Suprapubic skin (tissue), 4 donors: Measurements from ENCODE around the gene KIF18B. TPM values are rescaled to one million over a fixed set of nuclear protein-coding genes. Genes with fewer than 3 reads are reported as not detected.

ENCODE experiments used
- DNase-seq, 2 donors: peaks; one replicate each; pipeline ENCODE4 v3.0.0-alpha.2; 2019; ENCODE audit warnings: low spot score in 2 of 2
- H3K27ac ChIP-seq: fragments of 200-600 bp; sonication (generic); one replicate; pipeline ENCODE4 v1.5.1; 2019
- H3K27me3 ChIP-seq: fragments of 200-600 bp; sonication (generic); one replicate; pipeline ENCODE4 v1.5.1; 2019
- H3K36me3 ChIP-seq: fragments of 200-600 bp; sonication (generic); one replicate; pipeline ENCODE4 v1.5.1; 2019
- H3K4me1 ChIP-seq: fragments of 200-600 bp; sonication (generic); one replicate; pipeline ENCODE4 v1.5.1; 2019
- H3K4me3 ChIP-seq: fragments of 200-600 bp; sonication (generic); one replicate; pipeline ENCODE4 v1.5.1; 2019; ENCODE audit warnings: mild to moderate bottlenecking
- H3K9me3 ChIP-seq: fragments of 200-600 bp; sonication (generic); one replicate; pipeline ENCODE4 v1.5.1; 2019
- EP300 ChIP-seq: sonication (generic); formaldehyde crosslinking; IDR thresholded peaks from one replicate; pipeline ENCODE4 v1.6.1; 2017; ENCODE audit warnings: antibody characterized with exemption
- POLR2A ChIP-seq, 2 donors: fragments of 450-650 bp; IDR thresholded peaks; one replicate each; pipeline ENCODE4 v1.6.1; 2017; ENCODE audit warnings: antibody characterized with exemption in 2 of 2, mild to moderate bottlenecking in 2 of 2, moderate library complexity in 2 of 2
- POLR2AphosphoS5 ChIP-seq, 3 donors: sonication (generic); formaldehyde crosslinking; IDR thresholded peaks; one replicate each; pipeline ENCODE4 v1.6.1; 2017; ENCODE audit warnings: antibody characterized with exemption in 3 of 3
- WGBS: methylation state at CpG from one replicate; pipeline ENCODE4 v1.1.5; 2018; 5-methylcytosine and 5-hydroxymethylcytosine counted together
- total RNA-seq, 4 donors: library from RNA; depleted of rRNA; stranded (reverse); fragments of >200 nt; gene quantifications; one replicate each; pipeline ENCODE4 v1.1.0, GENCODE V29; 2016
- TF ChIP-seq, protein P1 (sequence below), 2 donors: fragments of 200-600 bp in 1 of 2; fragments of 450-650 bp in 1 of 2; sonication (generic) in 1 of 2; IDR thresholded peaks; one replicate each; pipeline ENCODE4 v1.5.1; 2016 to 2019; ENCODE audit warnings: antibody characterized with exemption in 2 of 2, mild to moderate bottlenecking in 1 of 2, moderate library complexity in 1 of 2

KIF18B gene
- total RNA-seq, 4 donors from 2014 or later: 2.0 to 4.0 (median 2.8) TPM

- 47% methylated on average over 12 of the region's 12 CpGs for WGBS
- no peak for DNase-seq
- Histone ChIP-seq H3K27ac (no peak overlapping the region), H3K36me3 (no peaks in the 10 kb centered on the region), H3K4me3 (no peak overlapping the region), H3K27me3 (peaks cover 41% of the 10 kb centered on the region), H3K4me1 (no peaks in the 10 kb centered on the region), H3K9me3 (no peaks in the 10 kb centered on the region)
- TF ChIP-seq EP300 (no peak), POLR2A (IDR thresholded peaks at IDR 0.05) (no peak), POLR2AphosphoS5 (IDR thresholded peaks at IDR 0.05) (no peak)
- TF ChIP-seq, protein P1, sequence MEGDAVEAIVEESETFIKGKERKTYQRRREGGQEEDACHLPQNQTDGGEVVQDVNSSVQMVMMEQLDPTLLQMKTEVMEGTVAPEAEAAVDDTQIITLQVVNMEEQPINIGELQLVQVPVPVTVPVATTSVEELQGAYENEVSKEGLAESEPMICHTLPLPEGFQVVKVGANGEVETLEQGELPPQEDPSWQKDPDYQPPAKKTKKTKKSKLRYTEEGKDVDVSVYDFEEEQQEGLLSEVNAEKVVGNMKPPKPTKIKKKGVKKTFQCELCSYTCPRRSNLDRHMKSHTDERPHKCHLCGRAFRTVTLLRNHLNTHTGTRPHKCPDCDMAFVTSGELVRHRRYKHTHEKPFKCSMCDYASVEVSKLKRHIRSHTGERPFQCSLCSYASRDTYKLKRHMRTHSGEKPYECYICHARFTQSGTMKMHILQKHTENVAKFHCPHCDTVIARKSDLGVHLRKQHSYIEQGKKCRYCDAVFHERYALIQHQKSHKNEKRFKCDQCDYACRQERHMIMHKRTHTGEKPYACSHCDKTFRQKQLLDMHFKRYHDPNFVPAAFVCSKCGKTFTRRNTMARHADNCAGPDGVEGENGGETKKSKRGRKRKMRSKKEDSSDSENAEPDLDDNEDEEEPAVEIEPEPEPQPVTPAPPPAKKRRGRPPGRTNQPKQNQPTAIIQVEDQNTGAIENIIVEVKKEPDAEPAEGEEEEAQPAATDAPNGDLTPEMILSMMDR (IDR thresholded peaks at IDR 0.05): no peak
Measured at GRCh38 chr17:44981221-44981968, 33.8 kb upstream of the KIF18B start.

DNA sequence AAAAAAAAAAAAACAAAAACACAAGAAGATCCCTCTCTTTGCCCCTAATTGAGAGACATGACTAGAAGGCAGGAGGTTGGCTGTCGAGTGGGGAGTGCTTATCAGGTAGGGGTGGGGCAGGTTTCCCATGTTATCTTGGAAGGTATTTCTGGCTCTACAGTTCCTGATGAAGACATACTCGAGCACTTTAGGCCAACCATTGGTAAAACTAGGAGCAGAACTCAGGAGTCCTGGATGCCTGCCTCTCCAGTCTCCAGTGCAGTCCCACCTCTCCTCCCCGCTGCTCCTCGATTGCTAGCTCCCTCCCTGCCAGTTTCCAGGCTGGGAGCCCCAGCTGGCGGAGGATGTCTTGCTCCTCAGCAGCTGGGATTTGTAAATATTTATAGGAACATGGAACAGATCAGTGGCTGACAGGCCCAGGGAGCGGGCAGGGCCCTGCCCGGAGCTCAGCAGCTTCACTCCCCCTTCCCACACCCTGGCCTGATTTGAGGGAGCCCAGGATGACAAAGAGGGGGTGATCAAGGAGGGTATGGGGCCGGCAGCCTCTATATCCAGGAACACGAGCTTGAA is 31.9 kb upstream of the KIF18B start:
- H3K36me3 ChIP-seq: no peaks in the 10 kb centered on the region
- H3K9me3 ChIP-seq: no peaks in the 10 kb centered on the region
- WGBS: 47% methylated on average over 9 of the region's 9 CpGs
- H3K27me3 ChIP-seq: peaks cover 39% of the 10 kb centered on the region
- DNase-seq: no peak
- no peaks in the 10 kb centered on the region for H3K4me1 ChIP-seq
- TF ChIP-seq EP300: no peak
- no peak for TF ChIP-seq POLR2A (IDR thresholded peaks at IDR 0.05)
- TF ChIP-seq POLR2AphosphoS5 (IDR thresholded peaks at IDR 0.05): no peak
- TF ChIP-seq, protein P1 (IDR thresholded peaks at IDR 0.05): no peak
- no peak overlapping the region for H3K4me3 ChIP-seq
- H3K27ac ChIP-seq: no peak overlapping the region

DNA sequence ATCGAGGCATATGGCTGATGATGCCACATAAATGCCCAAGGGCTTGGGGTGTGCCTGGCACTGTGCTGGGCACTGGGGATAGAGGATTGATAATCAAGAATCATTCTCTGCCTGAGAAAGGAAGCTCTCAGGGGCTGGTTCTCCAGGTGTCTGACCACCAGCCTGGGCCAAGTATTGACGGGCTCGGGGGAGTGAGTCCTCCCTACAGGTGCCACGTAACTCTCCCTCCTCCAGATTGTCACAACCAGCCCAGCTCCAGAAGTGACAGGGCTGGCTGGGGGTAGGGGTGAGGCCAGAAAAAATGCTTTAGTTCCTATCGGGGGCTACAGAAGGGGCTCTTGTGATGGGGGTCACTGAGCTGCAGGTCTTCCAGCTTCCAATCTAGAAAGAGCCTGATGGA is 31.2 kb upstream of the KIF18B start:
- no peak for DNase-seq
- TF ChIP-seq POLR2A (IDR thresholded peaks at IDR 0.05) (no peak), EP300 (no peak), POLR2AphosphoS5 (IDR thresholded peaks at IDR 0.05) (no peak)
- TF ChIP-seq, protein P1 (IDR thresholded peaks at IDR 0.05): no peak
- 89% methylated on average over 5 of the region's 5 CpGs for WGBS
- H3K27me3 ChIP-seq: peaks cover 39% of the 10 kb centered on the region
- H3K9me3 ChIP-seq: no peaks in the 10 kb centered on the region
- no peak overlapping the region for H3K4me3 ChIP-seq
- H3K4me1 ChIP-seq: no peaks in the 10 kb centered on the region
- H3K36me3 ChIP-seq: no peaks in the 10 kb centered on the region
- no peak overlapping the region for H3K27ac ChIP-seq

GRCh38 chr17:44977814-44978550 is 30.4 kb upstream of the KIF18B start:
- Histone ChIP-seq H3K36me3 (no peaks in the 10 kb centered on the region), H3K27me3 (peaks cover 39% of the 10 kb centered on the region), H3K4me3 (no peak overlapping the region), H3K4me1 (no peaks in the 10 kb centered on the region), H3K27ac (no peak overlapping the region), H3K9me3 (no peaks in the 10 kb centered on the region)
- 58% methylated on average over 5 of the region's 7 CpGs for WGBS
- DNase-seq: no peak
- TF ChIP-seq EP300 (no peak), POLR2A (IDR thresholded peaks at IDR 0.05) (no peak), POLR2AphosphoS5 (IDR thresholded peaks at IDR 0.05) (no peak)
- TF ChIP-seq, protein P1 (IDR thresholded peaks at IDR 0.05): no peak

GRCh38 chr17:44977065-44977464 is 29.5 kb upstream of the KIF18B start:
- no peak for DNase-seq
- Histone ChIP-seq H3K4me1 (no peaks in the 10 kb centered on the region), H3K27me3 (peaks cover 39% of the 10 kb centered on the region), H3K36me3 (no peaks in the 10 kb centered on the region), H3K27ac (no peak overlapping the region), H3K9me3 (no peaks in the 10 kb centered on the region), H3K4me3 (no peak overlapping the region)
- TF ChIP-seq, protein P1 (IDR thresholded peaks at IDR 0.05): no peak
- TF ChIP-seq EP300: no peak
- no peak for TF ChIP-seq POLR2A (IDR thresholded peaks at IDR 0.05)
- no peak for TF ChIP-seq POLR2AphosphoS5 (IDR thresholded peaks at IDR 0.05)
- 78% methylated on average over 3 of the region's 3 CpGs for WGBS
